Islet precursor cell (in vitro differentiated cells): Measurements from ENCODE around the gene PRCD.
A peak's percentile ranks its signal among the peaks of the same experiment; 100 is the strongest.
"Not testable (repeated sequence)": the region's sequence is repeated elsewhere in the genome, so short reads cannot be mapped to it uniquely, and the experiment has no call there.

Experiments
- DNase-seq: peaks from one replicate; pipeline ENCODE4 v3.0.0-alpha.2; 2018

The PRCD gene

DNA sequence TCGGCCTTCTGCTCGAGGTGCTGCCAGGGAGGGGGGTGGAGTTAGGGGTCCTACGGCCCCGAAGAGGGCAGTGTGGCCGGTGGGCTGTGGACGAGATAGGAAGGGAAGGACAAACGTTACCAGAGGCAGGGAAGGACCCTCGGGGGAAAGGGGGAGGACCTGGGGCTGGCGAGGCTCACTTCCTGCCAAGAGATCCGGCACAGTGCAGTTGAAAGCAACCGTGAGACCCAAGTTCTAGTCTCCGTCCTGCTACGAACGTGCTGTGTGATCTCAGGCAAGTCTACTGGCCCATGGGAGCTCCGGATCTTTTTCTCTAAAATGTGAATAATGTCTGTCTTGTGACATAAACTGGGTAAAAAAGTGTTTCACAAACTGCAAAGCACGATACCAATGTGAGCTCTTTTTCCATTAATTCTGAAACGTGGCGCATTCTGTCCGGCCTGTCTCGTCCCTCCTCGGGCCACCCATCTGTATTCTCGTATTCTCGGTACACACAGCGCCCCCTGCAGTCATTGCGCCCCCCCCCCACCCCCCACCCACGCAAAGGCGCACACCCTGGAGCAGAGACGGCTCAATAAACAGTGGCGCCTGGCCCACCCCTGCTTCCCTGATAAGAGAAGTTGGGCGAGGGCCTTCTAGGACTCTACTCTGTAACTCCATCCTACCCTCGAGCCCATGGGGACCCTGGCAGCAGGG, 11.2 kb upstream of the PRCD start:
- DNase-seq: no peak

- DNase-seq: peak; percentile 95
Measured at GRCh38 chr17:76529224-76530094, 10.4 kb upstream of the PRCD start.

GRCh38 chr17:76530095-76530723, 9.6 kb upstream of the PRCD start:
- DNase-seq: no peak

DNA sequence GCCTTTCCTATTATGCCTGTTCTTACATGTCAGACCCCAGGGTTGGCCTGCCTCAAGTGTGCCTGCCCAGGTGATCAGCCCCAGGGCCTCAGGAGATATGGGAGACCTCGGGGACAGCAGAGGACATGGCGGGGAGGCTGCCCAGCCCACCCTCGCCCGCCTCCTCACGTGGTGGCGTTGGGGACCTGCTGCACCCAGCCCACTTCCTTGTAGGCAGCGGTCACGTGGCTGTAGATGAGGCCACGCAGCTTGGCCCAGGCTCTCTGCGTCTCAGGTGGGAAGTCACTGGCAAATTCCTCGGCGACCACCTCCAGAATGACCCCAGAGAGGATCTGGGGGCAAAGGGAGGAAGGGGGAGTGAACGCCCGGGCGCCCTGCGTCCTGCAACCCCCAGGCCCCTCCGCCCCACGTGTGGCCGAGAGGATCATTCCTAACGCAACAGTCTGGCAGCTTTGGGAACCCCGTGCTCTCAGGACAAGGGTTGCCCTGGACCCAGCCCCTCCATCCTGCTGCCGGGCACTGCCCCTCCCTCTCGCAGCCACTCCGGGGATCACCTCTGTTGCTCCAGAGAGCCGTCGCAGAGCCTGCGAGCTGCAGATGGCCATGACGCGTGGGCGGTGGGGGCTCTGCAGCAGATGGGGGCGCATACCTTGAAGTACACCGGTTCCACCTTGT, 8.9 kb upstream of the PRCD start:
- no peak for DNase-seq

GRCh38 chr17:76531486-76532038, 8.3 kb upstream of the PRCD start:
- no peak for DNase-seq

GRCh38 chr17:76532072-76532651, 7.7 kb upstream of the PRCD start:
- peak; percentile 93 for DNase-seq

- DNase-seq: not testable (repeated sequence)
Measured at GRCh38 chr17:76533640-76534359, 6.0 kb upstream of the PRCD start.

- DNase-seq: no peak
Measured at GRCh38 chr17:76534831-76535732, 4.8 kb upstream of the PRCD start.

DNA sequence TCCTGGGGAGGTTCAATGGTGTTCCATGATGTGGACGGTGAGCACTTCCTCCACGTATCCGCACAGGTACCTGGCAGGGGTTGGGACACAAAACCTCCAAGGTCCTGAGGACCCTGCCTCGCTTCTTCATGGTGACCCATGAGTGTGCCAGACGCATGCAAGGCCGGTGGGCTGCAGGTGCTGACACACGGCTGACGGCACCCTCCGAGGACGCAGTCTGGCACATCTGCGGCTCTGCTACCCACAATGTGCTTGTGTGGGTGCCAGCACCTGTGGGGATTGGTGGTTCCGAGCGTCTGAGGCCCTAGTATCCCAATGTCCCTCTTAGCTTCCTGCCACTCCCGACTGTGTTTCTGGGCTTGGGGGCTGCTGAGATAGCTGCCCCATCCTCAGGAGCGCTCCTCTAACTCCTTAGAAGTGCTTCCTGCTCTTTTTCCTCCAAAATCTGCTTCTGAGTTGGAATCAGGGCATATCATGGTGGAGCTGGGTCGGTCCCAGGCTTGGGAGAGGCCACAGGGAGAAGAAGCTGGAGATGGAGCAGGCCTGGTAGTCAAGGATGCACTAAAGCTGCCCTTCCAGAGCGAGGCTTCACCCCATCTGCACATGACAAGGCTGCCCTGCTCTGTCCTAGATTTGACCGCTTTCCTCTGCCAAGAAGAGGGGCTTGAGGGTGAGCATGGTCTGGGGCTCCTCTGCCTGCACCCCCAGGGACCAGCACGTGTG, 3.9 kb upstream of the PRCD start:
- peak; percentile 53 for DNase-seq

DNA sequence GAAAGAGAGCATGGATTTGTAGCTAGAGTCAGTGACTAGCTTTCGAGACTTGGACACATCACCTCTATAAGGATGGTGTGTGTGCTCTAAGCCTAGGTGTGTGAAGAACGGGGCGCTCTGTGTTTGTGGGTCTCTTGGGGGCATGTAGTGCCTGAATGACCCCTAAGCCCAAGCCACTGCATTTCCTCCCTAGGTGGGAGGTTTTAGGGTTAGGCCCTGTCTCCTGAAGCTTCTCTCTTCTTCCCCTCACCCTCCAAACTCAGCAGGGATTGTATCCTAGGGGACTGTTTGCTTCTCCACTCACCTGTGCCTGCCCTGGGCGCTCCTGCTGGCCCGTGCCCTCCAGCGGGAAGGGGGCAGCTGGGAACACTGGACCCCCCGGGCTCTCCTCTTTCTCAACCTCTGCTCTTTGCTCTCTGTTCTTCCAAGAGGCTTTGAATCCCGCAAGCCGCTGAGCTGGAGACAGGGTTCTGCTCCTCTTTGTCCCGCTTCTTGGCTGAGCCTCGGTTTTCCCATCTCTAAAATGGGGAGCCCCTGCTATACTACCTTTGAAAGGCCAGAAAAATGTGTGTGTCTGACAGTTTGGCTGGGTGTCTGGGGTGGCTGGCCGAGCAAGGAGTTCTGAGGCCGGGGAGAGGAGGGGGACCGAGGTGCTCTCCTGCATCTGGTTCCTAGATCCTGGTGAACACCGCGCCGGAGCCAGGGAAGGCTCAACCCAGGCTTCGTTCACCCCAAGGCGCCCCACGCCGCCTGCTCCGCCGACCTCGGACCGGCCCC, 3.1 kb upstream of the PRCD start:
- DNase-seq: peak; percentile 57

DNA sequence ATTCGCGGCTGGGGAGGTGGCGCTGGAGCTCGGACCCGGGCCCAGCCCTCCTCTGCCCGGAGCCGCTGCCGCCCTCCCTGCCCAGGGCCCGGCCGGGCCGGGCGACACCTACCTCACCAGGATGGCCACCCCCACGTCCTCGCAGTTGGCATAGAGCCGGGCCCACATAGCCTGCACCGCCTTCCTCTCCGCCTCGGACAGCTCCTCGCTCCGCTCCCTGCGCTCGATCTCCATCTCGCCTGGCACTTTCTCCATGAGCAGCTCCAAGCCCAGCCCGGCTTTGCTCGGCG, 2.6 kb upstream of the PRCD start:
- no peak for DNase-seq

GRCh38 chr17:76537578-76538280, 2.1 kb upstream of the PRCD start, which contains the start of gene CYGB:
Gene CYGB (minus strand): TSS chr17:76537709. CDS start chr17:76537542, 167 bp downstream.
- peak; percentile 76 for DNase-seq

- peak; percentile 79 for DNase-seq
Measured at GRCh38 chr17:76538281-76538931, 1.4 kb upstream of the PRCD start.

DNA sequence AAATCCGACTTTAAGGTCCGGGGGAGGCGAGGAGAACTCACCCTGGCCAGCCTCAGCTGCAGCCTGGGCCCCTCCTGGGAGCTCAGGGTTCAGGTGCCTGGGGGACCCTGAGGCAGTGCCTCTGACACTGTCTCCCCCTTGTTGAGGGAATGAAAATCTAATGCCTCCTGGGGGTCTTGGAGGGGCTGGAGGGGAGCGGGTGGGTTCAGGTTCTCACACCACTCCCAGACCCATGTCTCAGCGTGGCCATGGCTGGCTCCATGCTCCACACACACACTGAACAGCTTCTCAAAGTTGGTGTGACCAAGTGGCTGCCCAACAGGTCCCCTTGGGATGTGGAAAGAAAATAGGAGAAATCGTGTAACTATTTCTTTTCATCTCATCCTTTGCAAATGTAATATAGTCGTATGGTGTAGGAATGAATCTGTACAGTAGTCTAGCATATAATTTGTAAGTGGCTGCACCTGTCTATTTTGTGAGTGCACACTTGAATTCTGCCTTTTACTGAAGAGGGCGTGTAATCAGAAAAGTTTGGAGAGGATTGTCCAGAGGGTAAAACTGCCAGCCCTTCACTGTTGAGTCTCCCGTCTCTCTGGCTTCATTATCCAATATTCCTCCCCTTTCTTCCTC, 788 bp upstream of the PRCD start:
- peak; percentile 51 for DNase-seq

- peak; percentile 100 for DNase-seq
Measured at GRCh38 chr17:76540381-76541300, 797 bp downstream of the PRCD start.

DNA sequence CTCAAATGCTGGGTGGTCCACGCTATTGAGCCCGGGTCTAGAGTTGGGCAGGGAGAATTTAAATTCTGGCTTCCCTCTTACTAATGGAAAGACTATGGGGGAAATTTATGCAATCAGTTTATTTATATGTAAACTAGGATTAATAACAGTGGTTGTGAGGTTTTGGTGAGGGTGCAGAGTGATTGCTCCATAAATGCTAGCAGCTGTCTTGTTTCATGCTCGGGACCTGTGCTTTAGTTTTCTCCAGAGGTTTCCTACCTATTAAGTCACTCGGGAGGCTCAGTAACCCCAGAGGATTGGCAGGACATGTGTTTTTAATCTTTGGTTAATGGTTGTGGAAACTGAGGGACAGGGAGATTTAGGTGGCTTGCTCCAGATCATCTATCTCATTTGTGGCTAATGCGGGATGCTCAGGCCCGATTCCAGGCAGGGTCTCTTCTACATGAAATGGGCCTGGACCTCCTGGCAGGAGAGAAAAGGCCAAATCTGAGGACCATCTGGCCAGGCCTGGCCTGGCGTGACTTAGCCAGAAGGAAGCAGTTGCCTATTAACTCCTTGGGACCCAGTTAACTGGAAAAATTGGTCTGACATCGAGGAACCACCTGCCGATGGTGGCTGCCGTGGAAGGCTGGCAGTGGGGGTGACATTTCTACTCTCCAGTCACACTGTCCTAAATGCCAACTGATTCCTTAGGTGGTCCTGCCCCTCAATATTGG, 2.1 kb downstream of the PRCD start:
- DNase-seq: peak; percentile 37
